DOHH2 (cell line): Measurements from ENCODE around the gene ERCC3.

ENCODE experiments used
- H3F3A ChIP-seq: fragments of 200-600 bp; sonication (generic), shearing (Covaris generic); 2 replicates; pipeline ENCODE4 v1.6.0; 2016; ENCODE audit warnings: antibody characterized with exemption, mild to moderate bottlenecking; ENCODE audit not compliant: control insufficient read depth, insufficient read depth
- H3K27ac ChIP-seq: fragments of 200-600 bp; sonication (generic); 2 replicates; pipeline ENCODE4 v1.5.1; 2014; ENCODE audit warnings: low read depth, mild to moderate bottlenecking, low read length, moderate library complexity
- H3K27me3 ChIP-seq: fragments of 200-600 bp; sonication (generic); 2 replicates; pipeline ENCODE4 v1.6.1; 2014; ENCODE audit warnings: mild to moderate bottlenecking, low read length, mixed read lengths; ENCODE audit not compliant: control insufficient read depth
- H3K36me3 ChIP-seq: fragments of 200-600 bp; sonication (generic); 2 replicates; pipeline ENCODE4 v1.6.1; 2014; ENCODE audit warnings: mild to moderate bottlenecking, low read length, moderate library complexity, mixed read lengths; ENCODE audit not compliant: control insufficient read depth
- H3K4me1 ChIP-seq: fragments of 200-600 bp; sonication (generic); 2 replicates; pipeline ENCODE4 v1.6.1; 2014; ENCODE audit warnings: mild to moderate bottlenecking, low read length, mixed read lengths; ENCODE audit not compliant: control insufficient read depth
- H3K4me2 ChIP-seq: fragments of 200-600 bp; sonication (generic); 2 replicates; pipeline ENCODE4 v1.6.0; 2014; ENCODE audit warnings: mild to moderate bottlenecking, low read length, moderate library complexity
- H3K4me3 ChIP-seq: fragments of 200-600 bp; sonication (generic); 2 replicates; pipeline ENCODE4 v1.5.1; 2014; ENCODE audit warnings: mild to moderate bottlenecking, low read length, mixed read lengths
- H3K79me2 ChIP-seq: fragments of 200-600 bp; sonication (generic); 2 replicates; pipeline ENCODE4 v1.6.1; 2014; ENCODE audit warnings: mild to moderate bottlenecking, low read length, mixed read lengths; ENCODE audit not compliant: control insufficient read depth
- H3K9me2 ChIP-seq: fragments of 200-600 bp; sonication (generic); replicated peaks from 2 replicates; pipeline ENCODE4 v1.6.1; 2014; ENCODE audit warnings: mild to moderate bottlenecking, low read length, mixed read lengths; ENCODE audit not compliant: control insufficient read depth
- H3K9me3 ChIP-seq: fragments of 200-600 bp; sonication (generic); 2 replicates; pipeline ENCODE4 v1.6.1; 2014; ENCODE audit warnings: antibody characterized with exemption, low read length, mixed read lengths; ENCODE audit not compliant: control insufficient read depth, insufficient read depth
- H4K20me1 ChIP-seq: fragments of 200-600 bp; sonication (generic); 2 replicates; pipeline ENCODE4 v1.6.0; 2014; ENCODE audit warnings: low read depth, mild to moderate bottlenecking, antibody characterized with exemption, low read length, moderate library complexity; ENCODE audit not compliant: control insufficient read depth, insufficient read depth
- EZH2phosphoT487 ChIP-seq: fragments of 200-600 bp; sonication (generic); IDR thresholded peaks from 2 replicates; pipeline ENCODE4 v1.6.1; 2017; ENCODE audit warnings: borderline replicate concordance, mild to moderate bottlenecking, antibody characterized with exemption, low read length, moderate library complexity, mixed read lengths
- TF ChIP-seq, protein P1 (sequence below): fragments of 200-600 bp; sonication (generic); IDR thresholded peaks from one replicate; pipeline ENCODE4 v1.5.1; 2014; ENCODE audit warnings: antibody characterized with exemption, mild to moderate bottlenecking, low read depth, low read length; ENCODE audit not compliant: poor library complexity, severe bottlenecking

ERCC3 gene

DNA sequence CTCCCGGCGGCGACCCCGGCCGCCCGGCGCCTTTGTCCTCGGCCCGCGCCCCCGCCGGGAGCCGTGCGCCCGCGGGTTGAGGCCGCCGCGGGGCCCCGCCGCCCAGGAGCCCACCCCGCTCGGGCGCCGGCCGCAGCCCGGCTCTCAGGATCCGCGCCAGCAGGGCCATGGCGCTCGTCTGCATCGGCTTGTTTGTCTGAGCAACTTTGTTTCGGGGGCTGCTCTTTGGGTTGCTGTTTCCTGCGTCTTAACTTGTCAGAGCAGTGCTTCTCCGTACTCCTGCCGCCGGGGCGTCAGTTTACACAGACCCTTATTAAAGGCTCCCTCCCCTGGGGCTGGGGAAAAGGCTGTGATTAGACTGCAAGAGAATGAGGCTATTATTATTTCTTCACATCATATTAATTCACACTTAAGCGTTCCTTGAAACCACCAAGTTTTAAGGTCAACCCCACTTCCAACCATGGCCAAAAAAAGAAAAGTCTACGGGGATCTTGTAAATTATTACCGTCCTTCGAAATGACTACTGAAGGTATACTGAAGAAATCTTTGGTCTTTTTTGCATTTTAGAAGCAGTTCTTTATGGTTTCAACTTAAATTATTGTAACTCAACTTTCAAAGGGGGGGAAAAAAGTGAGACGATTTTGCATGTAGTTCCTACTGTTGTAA lies 73.7 kb downstream of the ERCC3 start, which contains the start of gene CYP27C1:
TSS of gene CYP27C1 (minus strand) at position 198 of the 666 bp plus-strand sequence. CDS start at position 169, 29 bp downstream.
- peaks cover 26% of the 10 kb centered on the region for H3K27me3 ChIP-seq
- no peak within 1 kb of the TSS for H3K27ac ChIP-seq
- no peak within 1 kb of the TSS for H3K4me2 ChIP-seq
- H3K4me3 ChIP-seq, result no peak within 1 kb of the TSS
- H3K9me2 ChIP-seq, result no peaks in the 10 kb centered on the region
- H3K79me2 ChIP-seq, result no peaks in the 10 kb centered on the region
- H3K36me3 ChIP-seq, result no peaks in the 10 kb centered on the region
- no peaks in the 10 kb centered on the region for H3F3A ChIP-seq
- TF ChIP-seq, protein P1, sequence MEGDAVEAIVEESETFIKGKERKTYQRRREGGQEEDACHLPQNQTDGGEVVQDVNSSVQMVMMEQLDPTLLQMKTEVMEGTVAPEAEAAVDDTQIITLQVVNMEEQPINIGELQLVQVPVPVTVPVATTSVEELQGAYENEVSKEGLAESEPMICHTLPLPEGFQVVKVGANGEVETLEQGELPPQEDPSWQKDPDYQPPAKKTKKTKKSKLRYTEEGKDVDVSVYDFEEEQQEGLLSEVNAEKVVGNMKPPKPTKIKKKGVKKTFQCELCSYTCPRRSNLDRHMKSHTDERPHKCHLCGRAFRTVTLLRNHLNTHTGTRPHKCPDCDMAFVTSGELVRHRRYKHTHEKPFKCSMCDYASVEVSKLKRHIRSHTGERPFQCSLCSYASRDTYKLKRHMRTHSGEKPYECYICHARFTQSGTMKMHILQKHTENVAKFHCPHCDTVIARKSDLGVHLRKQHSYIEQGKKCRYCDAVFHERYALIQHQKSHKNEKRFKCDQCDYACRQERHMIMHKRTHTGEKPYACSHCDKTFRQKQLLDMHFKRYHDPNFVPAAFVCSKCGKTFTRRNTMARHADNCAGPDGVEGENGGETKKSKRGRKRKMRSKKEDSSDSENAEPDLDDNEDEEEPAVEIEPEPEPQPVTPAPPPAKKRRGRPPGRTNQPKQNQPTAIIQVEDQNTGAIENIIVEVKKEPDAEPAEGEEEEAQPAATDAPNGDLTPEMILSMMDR, result no peak
- TF ChIP-seq EZH2phosphoT487, result no peak
- no peaks in the 10 kb centered on the region for H4K20me1 ChIP-seq
- no peaks in the 10 kb centered on the region for H3K4me1 ChIP-seq
- peaks cover 10% of the 10 kb centered on the region for H3K9me3 ChIP-seq

DNA sequence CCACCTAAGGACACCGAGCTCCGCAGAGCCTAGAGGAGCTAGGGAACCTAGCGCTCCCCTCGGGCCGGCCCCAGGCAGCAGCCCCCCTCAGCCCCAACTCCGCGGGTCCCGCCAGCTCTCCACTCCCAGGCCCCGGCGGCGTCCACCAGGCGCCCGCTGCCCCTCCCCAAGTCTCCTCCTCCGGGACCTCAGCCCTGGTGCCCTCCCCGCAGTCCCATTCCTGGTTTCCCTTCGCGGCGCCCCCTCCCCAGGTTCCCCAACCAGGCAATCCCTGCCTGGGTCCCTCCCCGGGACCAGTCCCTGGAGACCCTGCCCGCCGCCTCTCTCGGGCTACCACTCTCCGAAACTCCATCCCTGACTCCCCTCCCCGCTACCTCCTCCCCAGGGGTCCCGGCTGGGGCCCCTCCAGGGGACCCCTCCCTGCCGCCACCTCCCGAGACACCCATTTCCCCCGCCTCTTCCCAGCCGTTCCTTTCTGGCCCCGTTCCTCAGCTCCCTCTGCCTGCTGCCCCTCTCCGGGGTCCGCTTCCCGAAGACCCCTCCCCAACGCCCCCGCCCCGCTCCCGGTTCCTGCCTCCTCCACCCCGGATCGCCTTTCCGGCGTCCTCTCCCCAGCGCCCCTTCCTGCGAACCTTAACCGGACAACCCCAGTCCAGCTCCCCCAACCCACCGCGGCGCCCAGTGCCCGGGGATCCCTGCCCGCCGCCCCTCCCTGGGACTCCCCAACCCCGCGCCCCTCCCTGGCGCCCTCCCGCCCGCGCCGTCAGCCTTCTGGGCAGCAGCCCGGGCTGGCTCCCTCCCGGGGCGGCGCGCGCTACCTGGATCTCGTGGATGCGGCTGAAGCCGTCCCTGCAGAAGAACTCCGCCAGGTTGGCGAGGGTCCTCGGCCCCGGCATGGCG lies 74.5 kb downstream of the ERCC3 start:
- H3K9me3 ChIP-seq, result peaks cover 10% of the 10 kb centered on the region
- no peaks in the 10 kb centered on the region for H4K20me1 ChIP-seq
- no peak overlapping the region for H3K27ac ChIP-seq
- no peaks in the 10 kb centered on the region for H3K4me1 ChIP-seq
- H3K79me2 ChIP-seq, result no peaks in the 10 kb centered on the region
- H3K27me3 ChIP-seq, result peaks cover 23% of the 10 kb centered on the region
- H3K4me3 ChIP-seq, result no peak overlapping the region
- TF ChIP-seq, protein P1, result no peak
- no peak for TF ChIP-seq EZH2phosphoT487
- H3K9me2 ChIP-seq, result no peaks in the 10 kb centered on the region
- no peaks in the 10 kb centered on the region for H3F3A ChIP-seq
- no peaks in the 10 kb centered on the region for H3K36me3 ChIP-seq
- no peak overlapping the region for H3K4me2 ChIP-seq

DNA sequence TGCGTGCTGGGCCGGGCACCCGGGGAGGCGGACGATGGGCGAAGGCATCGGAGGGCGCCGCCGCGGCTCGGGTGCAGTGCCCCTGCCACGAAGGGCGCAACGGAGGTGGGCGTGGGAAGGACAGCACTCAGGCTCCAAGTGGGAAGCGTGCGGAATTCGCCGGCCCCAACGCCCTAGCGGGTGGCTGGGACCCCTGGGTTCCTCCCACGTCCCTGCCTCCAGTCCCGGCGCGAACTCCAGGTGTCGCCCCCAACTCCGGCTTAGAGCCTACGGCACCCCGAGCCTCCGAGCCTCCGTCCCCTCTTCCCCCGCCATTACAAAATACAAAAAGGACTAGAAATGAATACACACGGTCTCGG lies 75.2 kb downstream of the ERCC3 start:
- no peak for TF ChIP-seq EZH2phosphoT487
- TF ChIP-seq, protein P1, result no peak
- Histone ChIP-seq H3K27me3 (peaks cover 23% of the 10 kb centered on the region), H3K4me1 (no peaks in the 10 kb centered on the region), H3K27ac (no peak overlapping the region), H3K4me2 (no peak overlapping the region), H3K79me2 (no peaks in the 10 kb centered on the region), H3K4me3 (no peak overlapping the region), H3F3A (no peaks in the 10 kb centered on the region), H4K20me1 (no peaks in the 10 kb centered on the region), H3K36me3 (no peaks in the 10 kb centered on the region), H3K9me2 (no peaks in the 10 kb centered on the region), H3K9me3 (peaks cover 10% of the 10 kb centered on the region)
